ENCODE results near the gene DHRS7.
A peak's percentile ranks its signal among the peaks of the same experiment; 100 is the strongest.
"Not testable (repeated sequence)": the region's sequence is repeated elsewhere in the genome, so short reads cannot be mapped to it uniquely, and the experiment has no call there.

Gene DHRS7

DNA sequence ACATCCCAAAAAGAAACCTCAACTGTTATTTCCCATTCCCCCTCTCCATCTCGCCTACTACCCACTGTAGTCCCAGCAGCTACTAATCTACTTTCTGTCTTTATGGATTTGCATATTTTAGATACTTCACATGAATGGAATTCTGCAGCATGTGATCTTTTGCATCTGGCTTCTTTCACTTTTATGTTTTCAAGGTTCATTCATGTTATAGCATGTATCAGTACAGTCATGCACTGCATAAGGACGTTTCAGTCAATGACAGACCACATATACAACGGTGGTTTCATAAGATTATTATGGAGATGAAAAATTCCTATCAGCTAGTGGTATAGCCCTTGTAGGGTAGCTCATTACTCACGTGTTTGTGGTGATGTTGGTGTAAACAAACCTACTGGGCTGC, 49.0 kb downstream of the DHRS7 start:
- DNase-seq, result no peak

DNA sequence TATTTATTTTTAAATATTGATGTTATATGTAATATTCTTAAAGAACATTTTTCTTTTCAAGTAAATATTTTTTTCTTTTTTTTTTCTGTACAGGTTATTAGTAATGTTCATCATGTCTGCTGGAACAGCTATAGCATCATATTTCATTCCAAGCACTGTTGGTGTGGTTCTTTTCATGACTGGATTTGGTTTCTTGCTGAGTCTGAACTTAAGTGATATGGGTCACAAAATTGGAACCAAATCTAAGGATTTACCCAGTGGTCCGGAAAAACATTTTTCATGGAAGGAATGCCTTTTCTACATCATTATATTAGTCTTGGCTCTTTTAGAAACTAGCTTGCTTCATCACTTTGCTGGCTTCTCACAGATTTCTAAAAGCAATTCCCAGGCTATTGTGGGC, 50.3 kb downstream of the DHRS7 start:
- no peak for DNase-seq

DNA sequence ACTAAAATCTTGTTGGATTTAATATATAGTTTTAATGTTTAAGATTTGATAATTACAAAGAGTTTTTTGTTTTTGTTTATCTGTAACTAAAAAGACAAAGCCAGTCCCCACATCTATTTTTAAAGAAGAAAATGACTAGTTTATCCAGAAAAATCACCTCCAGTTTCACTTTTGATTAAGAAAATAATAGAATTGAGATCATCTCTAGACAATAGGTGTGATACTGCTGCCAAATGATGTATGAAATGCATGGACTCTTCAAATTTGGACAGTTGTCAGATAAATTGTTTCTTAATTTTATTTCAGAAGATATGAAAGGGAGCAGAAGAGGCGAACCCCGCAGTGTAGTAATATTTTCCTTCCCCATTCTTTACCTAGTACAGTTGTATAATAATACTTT, 53.5 kb downstream of the DHRS7 start:
- no peak for DNase-seq

DNA sequence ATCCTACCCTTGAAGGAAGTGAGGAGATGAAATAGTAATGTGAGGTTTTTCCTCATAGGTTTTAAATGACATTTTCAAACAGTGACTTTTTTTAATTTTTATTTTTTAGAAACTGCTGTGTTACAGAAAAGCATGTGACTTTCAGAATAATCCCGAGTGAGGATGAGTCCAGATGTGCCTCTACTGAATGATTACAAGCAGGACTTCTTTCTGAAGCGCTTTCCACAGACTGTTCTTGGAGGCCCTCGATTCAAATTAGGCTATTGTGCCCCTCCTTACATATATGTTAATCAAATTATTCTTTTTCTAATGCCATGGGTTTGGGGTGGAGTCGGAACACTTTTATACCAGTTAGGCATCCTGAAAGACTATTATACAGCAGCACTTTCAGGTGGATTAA, 57.7 kb downstream of the DHRS7 start:
- DNase-seq, result no peak

DNA sequence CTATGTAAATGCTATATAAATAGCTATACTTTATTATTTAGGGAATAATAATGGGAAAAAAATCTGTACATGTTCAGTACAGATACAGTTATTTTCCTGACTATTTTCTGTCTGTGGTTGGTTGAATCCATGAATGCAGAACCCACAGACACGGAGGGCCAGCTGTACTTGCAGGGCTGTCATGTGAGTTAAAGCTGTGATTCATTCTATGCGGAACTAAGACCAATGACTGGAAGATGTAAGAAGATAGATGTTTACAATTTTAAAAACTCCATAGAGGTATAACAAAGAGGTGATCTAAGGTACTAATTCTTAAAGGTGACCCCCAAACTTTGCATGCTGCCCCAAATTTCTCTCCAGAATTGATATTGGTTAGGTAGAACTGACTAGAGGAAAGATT, 58.9 kb downstream of the DHRS7 start:
- peak; percentile 4 for DNase-seq

DNA sequence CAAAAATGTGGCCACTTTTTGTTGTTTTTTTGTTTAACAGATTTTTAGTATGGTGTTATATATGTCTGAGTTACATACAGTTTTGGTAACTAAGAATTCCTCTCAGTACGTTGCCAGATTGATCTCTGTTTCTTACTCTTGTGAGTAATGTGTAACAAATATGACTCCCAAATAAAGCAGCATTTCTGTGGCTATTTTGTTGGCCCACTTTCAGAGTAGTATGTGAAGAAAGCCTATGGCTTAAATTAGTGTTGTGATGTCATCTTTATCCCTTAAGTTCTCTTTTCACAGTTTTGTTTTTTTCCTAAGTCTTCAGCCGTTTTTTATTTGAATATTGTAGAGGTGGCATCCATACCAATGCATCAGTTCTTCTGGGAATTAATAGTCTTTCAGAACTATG, 62.8 kb downstream of the DHRS7 start:
- DNase-seq, result peak; percentile 61

DNA sequence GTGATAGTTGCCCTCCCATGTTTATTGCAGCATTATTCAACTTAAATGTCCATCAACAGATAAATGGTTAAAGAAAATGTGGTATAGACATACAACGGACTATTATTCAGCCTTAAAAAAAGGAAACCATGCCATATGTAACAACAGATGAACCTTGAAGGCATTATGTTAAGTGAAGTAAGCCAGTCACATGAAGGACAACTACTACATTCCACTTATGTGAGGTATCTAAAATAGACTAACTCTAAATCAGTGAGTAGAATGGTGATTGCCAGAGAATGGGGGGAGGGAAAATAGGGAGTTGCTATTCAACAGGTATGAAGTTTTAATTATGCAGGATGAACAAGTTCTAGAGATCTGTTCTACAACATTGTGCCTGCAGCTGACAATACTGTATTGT, 63.4 kb downstream of the DHRS7 start:
- no peak for DNase-seq

DNA sequence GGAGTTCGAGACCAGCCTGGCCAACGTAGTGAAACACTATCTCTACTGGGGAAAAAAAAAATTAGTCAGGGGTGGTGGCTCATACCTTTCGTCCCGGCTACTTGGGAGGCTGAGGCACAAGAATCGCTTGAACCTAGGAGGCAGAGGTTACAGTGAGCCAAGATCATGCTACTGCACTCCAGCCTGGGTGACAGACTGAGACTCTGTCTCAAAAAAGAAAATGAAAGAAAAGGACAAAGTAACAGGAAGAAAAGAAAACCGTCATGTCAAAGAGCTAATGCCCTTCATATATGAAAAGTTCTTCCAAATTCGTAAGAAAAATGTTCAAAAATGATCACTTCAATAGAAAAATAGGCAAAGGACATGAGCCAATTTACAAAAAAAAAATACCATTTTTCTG, 65.3 kb downstream of the DHRS7 start:
- not testable (repeated sequence) for DNase-seq

DNA sequence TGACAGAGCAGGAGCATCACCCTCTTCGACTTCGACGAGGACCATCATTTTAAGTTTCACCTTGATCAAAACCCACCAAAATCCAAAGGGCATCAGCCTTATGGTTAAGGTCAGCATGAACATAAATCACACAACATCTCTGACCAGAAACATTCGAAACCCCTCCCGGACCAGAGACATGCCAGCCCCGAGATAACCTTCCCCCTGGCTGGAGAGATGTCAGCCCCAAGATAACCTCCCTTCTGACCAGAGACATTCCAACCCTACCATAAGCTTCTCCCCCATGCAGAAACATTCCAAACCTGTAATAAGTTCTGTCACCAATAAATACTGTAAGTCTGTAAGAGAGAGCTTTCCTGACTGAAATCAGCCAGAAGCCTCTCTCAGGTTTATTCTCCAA, 67.2 kb downstream of the DHRS7 start:
- no peak for DNase-seq

DNA sequence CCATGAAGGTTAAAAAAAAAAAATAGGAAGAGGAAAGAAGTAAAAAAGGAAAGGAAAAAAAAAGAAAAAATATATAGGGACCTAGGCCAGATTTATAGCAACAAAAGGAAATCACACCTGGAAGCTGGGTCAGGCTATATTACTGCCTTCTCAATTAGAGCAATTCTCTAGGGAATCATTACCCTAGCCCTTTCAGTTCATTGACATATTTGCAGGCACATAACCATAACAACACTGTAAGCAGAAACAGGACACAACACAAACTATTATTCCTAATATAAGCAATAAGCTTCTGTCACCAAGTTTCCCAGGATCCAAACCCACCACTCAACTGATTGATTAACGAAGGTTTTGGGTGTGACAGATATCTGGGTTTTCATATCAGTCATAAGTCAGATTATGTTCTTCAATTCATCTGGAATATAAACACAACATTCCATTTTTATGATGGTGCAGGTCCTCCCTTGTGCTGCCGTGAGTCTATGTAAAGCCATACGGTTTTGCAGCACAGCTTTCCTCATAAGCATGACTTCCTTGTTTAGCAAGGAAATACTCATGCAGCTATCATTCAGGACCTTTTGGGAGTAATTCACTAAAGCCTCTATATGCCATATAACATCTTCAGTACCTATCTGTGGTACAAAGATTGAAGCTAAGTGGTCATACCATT, 69.3 kb downstream of the DHRS7 start:
- DNase-seq, result peak; percentile 12

DNA sequence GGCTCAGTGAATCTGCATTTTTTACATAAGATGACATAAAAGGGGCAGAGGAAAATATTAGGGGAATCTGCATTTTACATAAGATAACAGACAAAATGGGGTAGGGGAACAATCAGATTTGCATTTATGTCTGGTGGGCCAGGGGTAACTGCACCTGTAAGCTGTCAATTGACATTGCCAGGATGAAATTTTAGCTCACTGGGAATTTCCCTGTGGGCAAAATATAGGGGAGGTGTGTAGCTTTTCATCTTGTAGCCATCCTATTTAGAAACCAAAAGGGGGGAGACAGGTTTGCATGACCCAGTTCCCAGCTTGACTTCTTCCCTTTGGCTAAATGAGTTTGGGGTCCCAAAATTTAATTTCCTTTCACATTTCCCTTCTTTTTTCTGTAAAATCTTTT, 70.0 kb downstream of the DHRS7 start:
- no peak for DNase-seq

DNA sequence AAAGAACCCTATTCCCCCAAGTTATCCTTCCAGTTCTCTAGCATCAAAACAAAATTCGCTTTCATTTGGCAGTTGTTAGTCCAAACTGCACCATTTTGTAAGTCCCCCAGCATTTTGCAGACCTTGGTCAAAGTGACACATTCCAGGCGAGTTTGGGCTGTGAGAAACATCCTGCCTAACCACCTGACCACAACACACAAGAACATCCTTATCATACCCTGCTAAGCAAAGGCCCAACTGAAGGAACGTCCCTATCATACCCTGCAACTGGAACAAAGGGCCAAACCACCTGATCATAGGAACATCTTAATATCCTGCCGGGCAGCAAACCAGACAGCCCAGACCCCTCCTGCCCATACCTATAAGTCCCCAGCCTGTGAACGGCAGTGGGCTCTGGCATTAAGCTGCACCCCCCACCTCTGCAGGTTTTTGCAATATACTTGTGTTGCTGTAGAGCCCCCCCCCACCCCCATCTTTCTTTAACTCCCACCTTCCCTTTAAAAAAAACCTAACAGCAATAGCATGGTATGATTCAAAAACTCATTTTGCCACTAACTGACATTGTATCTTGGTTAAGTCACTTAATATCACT, 70.8 kb downstream of the DHRS7 start:
- DNase-seq, result no peak

Measured in amniotic stem cell (primary cell).